Measurements from ENCODE around the gene BCL2L2.
"Not testable (repeated sequence)": the region's sequence is repeated elsewhere in the genome, so short reads cannot be mapped to it uniquely, and the experiment has no call there.

Gene BCL2L2, protein sequence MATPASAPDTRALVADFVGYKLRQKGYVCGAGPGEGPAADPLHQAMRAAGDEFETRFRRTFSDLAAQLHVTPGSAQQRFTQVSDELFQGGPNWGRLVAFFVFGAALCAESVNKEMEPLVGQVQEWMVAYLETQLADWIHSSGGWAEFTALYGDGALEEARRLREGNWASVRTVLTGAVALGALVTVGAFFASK

GRCh38 chr14:23306412-23307145 is at the start of gene BCL2L2:
Gene BCL2L2, plus strand, starts transcription at chr14:23306833. Its CDS starts 935 bp downstream, at chr14:23307768.
- TF ChIP-seq ZNF274 (IDR thresholded peaks at IDR 0.05; ENCODE audit: low read depth, low read length): no peak
- peak within 1 kb of the TSS; percentile 69 for H3K4me3 ChIP-seq (ENCODE audit: low read length)

DNA sequence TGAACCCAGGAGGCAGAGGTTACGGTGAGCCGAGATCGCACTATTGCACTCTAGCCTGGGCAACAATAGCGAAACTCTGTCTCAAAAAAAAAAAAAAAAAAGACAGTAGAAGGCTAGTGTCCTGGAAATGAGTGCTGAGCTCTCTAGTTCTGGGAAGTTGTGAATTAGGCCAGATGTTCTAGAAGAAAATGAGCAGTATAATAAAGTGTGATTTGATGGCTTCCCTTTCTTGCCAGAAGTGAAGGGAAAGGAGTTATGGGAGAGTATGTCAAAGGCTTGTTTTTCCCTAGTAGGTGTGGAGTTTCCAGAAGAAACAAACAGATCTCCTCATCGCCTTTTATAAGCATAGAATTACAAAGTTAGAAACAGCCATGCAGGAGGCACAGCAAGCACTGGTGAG is 48.4 kb upstream of the BCL2L2 start:
- TF ChIP-seq ZNF274 (IDR thresholded peaks at IDR 0.05; ENCODE audit: low read depth, low read length): no peak
- no peak overlapping the region for H3K4me3 ChIP-seq (ENCODE audit: low read length)

DNA sequence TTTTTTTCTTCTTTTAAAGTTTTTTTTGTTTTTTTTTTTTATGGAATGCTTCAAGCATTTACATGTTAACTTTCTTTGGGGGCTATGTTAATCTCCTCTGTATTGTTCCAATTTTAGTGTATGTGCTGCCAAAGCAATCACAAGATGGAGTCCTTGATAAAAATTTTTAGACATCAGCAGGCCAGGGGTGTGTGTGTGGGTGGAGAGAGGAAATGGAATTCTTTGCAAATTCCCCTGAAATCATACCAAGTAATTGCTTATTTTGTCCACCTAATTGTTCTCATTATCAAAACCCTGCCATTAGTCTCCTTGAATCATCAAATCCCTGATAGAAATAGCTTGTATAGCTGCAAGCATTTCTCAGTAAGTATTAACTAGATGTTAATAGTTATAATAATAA is 47.2 kb upstream of the BCL2L2 start:
- TF ChIP-seq ZNF274 (IDR thresholded peaks at IDR 0.05; ENCODE audit: low read depth, low read length): no peak
- no peak overlapping the region for H3K4me3 ChIP-seq (ENCODE audit: low read length)

DNA sequence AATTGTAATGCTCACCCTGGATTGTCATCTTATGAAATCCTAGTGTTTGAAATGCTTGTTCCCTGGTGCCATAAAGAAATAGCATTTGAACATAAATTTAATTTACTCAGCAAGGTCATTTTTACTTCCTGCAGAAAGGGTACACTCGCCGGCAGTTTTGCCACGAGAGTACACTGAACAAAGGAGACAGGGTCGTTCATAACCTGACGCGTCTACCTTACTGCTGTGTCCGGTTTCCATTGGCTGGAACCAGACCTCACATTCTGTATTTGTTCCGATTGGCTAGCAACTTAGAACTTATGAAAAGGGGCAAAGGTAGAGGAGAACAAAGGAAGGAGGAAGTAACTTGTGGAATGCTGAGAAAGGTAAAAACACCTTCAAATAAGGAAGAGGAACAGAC is 45.8 kb upstream of the BCL2L2 start:
- not testable (repeated sequence) for H3K4me3 ChIP-seq (ENCODE audit: low read length)

GRCh38 chr14:23269193-23269592 is 37.4 kb upstream of the BCL2L2 start:
- no peak for TF ChIP-seq ZNF274 (IDR thresholded peaks at IDR 0.05; ENCODE audit: low read depth, low read length)

GRCh38 chr14:23275412-23275811 is 31.2 kb upstream of the BCL2L2 start:
- no peak overlapping the region for H3K4me3 ChIP-seq (ENCODE audit: low read length)
- TF ChIP-seq ZNF274 (IDR thresholded peaks at IDR 0.05; ENCODE audit: low read depth, low read length): no peak

More at GRCh38 chr14:23269193-23269592, 37.4 kb upstream of the BCL2L2 start:
- H3K4me3 ChIP-seq (ENCODE audit: low read length): no peak overlapping the region

DNA sequence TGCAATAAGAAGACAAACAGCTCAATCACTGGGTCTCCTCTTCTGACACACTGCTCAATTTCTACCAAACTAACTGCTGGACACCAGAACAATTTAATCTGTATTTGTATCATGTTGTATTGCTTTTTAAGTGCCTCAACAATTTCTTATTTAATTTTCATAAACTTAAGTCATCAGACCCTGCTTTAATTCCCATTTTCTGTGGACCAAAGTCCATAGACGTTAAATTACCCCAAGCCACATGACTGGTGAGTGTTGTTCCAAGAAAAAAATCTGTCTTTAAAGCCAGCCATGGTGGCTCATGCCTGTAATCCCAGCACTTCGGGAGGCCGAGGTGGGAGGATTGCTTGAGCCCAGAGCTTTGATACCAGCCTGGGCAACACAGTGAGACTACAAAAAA is 29.4 kb upstream of the BCL2L2 start:
- no peak overlapping the region for H3K4me3 ChIP-seq (ENCODE audit: low read length)
- no peak for TF ChIP-seq ZNF274 (IDR thresholded peaks at IDR 0.05; ENCODE audit: low read depth, low read length)

GRCh38 chr14:23277928-23278327 is 28.7 kb upstream of the BCL2L2 start:
- not testable (repeated sequence) for H3K4me3 ChIP-seq (ENCODE audit: low read length)

DNA sequence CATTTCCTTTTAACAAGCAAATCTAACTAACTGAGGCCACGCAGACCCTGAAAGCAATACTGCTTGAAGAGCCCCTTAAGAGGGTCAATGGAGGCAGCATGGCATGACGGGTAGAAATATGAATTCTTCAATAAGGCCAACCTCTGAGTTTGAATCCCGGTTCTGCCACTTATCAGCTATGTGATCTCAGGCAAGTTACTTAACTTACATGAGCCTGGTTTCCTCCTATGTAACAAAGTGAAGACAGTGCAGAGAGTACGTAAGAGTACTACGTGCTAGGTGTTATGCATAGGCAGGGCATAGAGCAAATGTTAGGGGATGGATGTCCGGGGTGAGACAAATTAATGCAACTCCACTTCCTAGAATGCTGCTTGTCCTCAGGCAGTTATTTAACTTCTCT is 25.4 kb upstream of the BCL2L2 start:
- H3K4me3 ChIP-seq (ENCODE audit: low read length): no peak overlapping the region
- TF ChIP-seq ZNF274 (IDR thresholded peaks at IDR 0.05; ENCODE audit: low read depth, low read length): no peak

GRCh38 chr14:23284654-23285529 is 21.7 kb upstream of the BCL2L2 start:
- peak overlapping the region; percentile 84 for H3K4me3 ChIP-seq (ENCODE audit: low read length)
- no peak for TF ChIP-seq ZNF274 (IDR thresholded peaks at IDR 0.05; ENCODE audit: low read depth, low read length)

- H3K4me3 ChIP-seq (ENCODE audit: low read length): peak overlapping the region; percentile 84
- no peak for TF ChIP-seq ZNF274 (IDR thresholded peaks at IDR 0.05; ENCODE audit: low read depth, low read length)
Observed at GRCh38 chr14:23285530-23286019, 21.1 kb upstream of the BCL2L2 start.

DNA sequence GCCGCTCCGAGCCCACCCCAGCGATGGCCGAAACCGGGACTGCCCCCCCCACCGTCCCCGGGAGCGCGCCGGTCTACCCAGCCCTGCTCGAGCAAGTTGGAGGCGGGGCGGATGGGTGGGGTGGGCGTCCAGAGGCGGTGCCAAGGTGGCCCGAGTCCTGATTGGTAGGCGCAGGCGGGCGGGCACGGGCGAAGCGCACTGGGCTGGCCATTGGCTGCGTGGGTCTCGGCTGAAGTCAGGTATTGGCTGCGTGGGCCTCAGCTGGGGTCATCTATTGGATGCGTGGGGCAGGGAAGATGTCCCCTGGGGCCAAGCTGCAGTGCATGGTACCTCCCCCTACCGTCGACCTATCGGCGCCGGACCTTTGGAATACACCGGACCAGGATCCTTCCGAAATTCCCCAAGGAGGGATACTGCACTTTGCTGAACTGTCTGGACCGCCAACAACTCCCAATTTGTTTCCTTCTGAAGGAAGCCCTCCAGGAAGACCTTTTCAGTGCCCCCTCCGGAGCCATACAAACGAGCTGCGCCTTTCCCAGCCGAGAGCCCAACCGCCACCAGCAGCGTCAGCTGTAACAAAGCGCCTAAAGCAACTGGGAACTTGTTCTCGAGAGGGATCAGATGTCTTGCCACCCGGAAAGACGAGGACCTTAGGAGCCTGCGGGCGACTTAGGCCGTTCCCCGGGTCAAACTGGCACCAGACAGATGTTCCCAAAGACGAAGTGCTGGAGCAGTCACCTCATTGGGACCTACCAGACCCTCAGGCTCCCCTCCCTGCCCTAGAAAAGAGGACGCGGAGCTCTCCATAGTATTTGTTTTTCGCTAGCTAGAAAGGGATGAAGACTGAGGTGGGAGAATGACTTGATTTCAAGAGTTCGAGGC is 20.4 kb upstream of the BCL2L2 start, which contains the start of gene HOMEZ:
TSS of gene HOMEZ (minus strand) at position 113 of the 882 bp plus-strand sequence. CDS start 180 bp downstream, outside the sequence.
- no peak for TF ChIP-seq ZNF274 (IDR thresholded peaks at IDR 0.05; ENCODE audit: low read depth, low read length)
- peak within 1 kb of the TSS; percentile 84 for H3K4me3 ChIP-seq (ENCODE audit: low read length)

GRCh38 chr14:23286902-23287479 is 19.6 kb upstream of the BCL2L2 start:
- no peak for TF ChIP-seq ZNF274 (IDR thresholded peaks at IDR 0.05; ENCODE audit: low read depth, low read length)
- peak overlapping the region; percentile 62 for H3K4me3 ChIP-seq (ENCODE audit: low read length)
